ENCODE results near the gene ROCK2. TPM values are rescaled to one million over a fixed set of nuclear protein-coding genes. Genes with fewer than 3 reads are reported as not detected.
A peak's percentile ranks its signal among the peaks of the same experiment; 100 is the strongest.

The ROCK2 gene
- total RNA-seq, 1 donor from 2014 or later = 36.1 TPM

DNA sequence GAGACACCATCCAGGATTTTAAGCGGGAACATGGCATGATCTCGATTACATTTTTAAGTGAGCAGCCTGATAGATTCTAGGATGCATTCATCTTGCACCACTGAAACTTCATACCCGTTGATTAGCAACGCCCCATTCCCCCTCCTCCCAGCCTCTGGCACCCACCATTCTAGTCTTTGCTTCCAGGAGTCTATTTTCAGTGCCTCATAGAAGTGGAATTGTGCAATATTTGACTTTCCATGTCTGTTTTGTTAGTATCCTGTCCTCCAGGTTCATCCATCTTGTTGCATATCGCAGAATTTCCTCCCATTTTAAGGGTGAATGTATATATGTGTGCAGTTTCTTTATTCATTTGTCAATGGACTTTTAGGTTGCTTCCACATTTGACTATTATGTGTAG is 210.1 kb downstream of the ROCK2 start:
- H3K9ac ChIP-seq = no peak overlapping the region
- no peak overlapping the region for H3K4me3 ChIP-seq
- H3K27ac ChIP-seq = no peak overlapping the region
- TF ChIP-seq EZH2phosphoT487 (IDR thresholded peaks at IDR 0.05) (no peak), EZH2 (IDR thresholded peaks at IDR 0.05) (no peak)
- TF ChIP-seq, protein P1, sequence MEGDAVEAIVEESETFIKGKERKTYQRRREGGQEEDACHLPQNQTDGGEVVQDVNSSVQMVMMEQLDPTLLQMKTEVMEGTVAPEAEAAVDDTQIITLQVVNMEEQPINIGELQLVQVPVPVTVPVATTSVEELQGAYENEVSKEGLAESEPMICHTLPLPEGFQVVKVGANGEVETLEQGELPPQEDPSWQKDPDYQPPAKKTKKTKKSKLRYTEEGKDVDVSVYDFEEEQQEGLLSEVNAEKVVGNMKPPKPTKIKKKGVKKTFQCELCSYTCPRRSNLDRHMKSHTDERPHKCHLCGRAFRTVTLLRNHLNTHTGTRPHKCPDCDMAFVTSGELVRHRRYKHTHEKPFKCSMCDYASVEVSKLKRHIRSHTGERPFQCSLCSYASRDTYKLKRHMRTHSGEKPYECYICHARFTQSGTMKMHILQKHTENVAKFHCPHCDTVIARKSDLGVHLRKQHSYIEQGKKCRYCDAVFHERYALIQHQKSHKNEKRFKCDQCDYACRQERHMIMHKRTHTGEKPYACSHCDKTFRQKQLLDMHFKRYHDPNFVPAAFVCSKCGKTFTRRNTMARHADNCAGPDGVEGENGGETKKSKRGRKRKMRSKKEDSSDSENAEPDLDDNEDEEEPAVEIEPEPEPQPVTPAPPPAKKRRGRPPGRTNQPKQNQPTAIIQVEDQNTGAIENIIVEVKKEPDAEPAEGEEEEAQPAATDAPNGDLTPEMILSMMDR (IDR thresholded peaks at IDR 0.05) = no peak
- H3K9me3 ChIP-seq (ENCODE audit: low read depth) = no peaks in the 10 kb centered on the region
- H2AFZ ChIP-seq (replicated peaks) = no peak overlapping the region
- no peak overlapping the region for H3K27ac Mint-ChIP-seq
- H4K20me1 ChIP-seq (ENCODE audit: low read depth) = no peaks in the 10 kb centered on the region
- peaks cover 12% of the 10 kb centered on the region for H3K4me1 ChIP-seq
- peaks cover 19% of the 10 kb centered on the region for H3K27me3 Mint-ChIP-seq (ENCODE audit: insufficient read depth, low read depth)
- peak overlapping the region; percentile 78 for H3K4me3 Mint-ChIP-seq
- H3K4me1 Mint-ChIP-seq = peaks cover 31% of the 10 kb centered on the region
- no peak for DNase-seq (ENCODE audit: low spot score)
- H3K27me3 ChIP-seq = peaks cover 2% of the 10 kb centered on the region
- no peaks in the 10 kb centered on the region for H3K79me2 ChIP-seq (ENCODE audit: low read depth)
- H3K4me2 ChIP-seq = no peak overlapping the region
- peaks cover 9% of the 10 kb centered on the region for H3F3A ChIP-seq (ENCODE audit: low read depth)
- H3K9me3 Mint-ChIP-seq = no peaks in the 10 kb centered on the region
- H3K36me3 Mint-ChIP-seq = no peaks in the 10 kb centered on the region
- H3K36me3 ChIP-seq = no peaks in the 10 kb centered on the region

- Histone ChIP-seq H3K4me3 (no peak overlapping the region), H3F3A (ENCODE audit: low read depth) (peaks cover 9% of the 10 kb centered on the region), H3K27ac (no peak overlapping the region), H4K20me1 (ENCODE audit: low read depth) (no peaks in the 10 kb centered on the region), H3K27me3 (peaks cover 6% of the 10 kb centered on the region), H3K9me3 (ENCODE audit: low read depth) (no peaks in the 10 kb centered on the region), H3K4me1 (peaks cover 12% of the 10 kb centered on the region), H3K79me2 (ENCODE audit: low read depth) (no peaks in the 10 kb centered on the region), H3K36me3 (no peaks in the 10 kb centered on the region), H3K4me2 (peak overlapping the region; percentile 69), H2AFZ (replicated peaks) (peak overlapping the region; percentile 86), H3K9ac (no peak overlapping the region)
- Mint-ChIP-seq H3K9me3 (no peaks in the 10 kb centered on the region), H3K4me1 (peaks cover 31% of the 10 kb centered on the region), H3K4me3 (peak overlapping the region; percentile 78), H3K27me3 (ENCODE audit: insufficient read depth, low read depth) (peaks cover 19% of the 10 kb centered on the region), H3K36me3 (no peaks in the 10 kb centered on the region), H3K27ac (peak overlapping the region; percentile 36)
- DNase-seq (ENCODE audit: low spot score) = no peak
- TF ChIP-seq EZH2phosphoT487 (IDR thresholded peaks at IDR 0.05) (no peak), EZH2 (IDR thresholded peaks at IDR 0.05) (no peak)
- TF ChIP-seq, protein P1 (IDR thresholded peaks at IDR 0.05) = no peak
These were observed 210.5 kb downstream of the ROCK2 start for GRCh38 chr2:11133936-11134320.

- H2AFZ ChIP-seq (replicated peaks) = peak overlapping the region; percentile 86
- H3K9ac ChIP-seq = no peak overlapping the region
- Mint-ChIP-seq H3K4me1 (peaks cover 34% of the 10 kb centered on the region), H3K4me3 (peak overlapping the region; percentile 87), H3K27me3 (ENCODE audit: insufficient read depth, low read depth) (peaks cover 19% of the 10 kb centered on the region), H3K27ac (peak overlapping the region; percentile 98), H3K36me3 (no peaks in the 10 kb centered on the region), H3K9me3 (no peaks in the 10 kb centered on the region)
- peaks cover 12% of the 10 kb centered on the region for H3K4me1 ChIP-seq
- H3K4me3 ChIP-seq = peak overlapping the region; percentile 44
- peak; percentile 76 for DNase-seq (ENCODE audit: low spot score)
- no peak overlapping the region for H3K27ac ChIP-seq
- H3K4me2 ChIP-seq = peak overlapping the region; percentile 69
- H3K27me3 ChIP-seq = peaks cover 11% of the 10 kb centered on the region
- H3K79me2 ChIP-seq (ENCODE audit: low read depth) = no peaks in the 10 kb centered on the region
- no peaks in the 10 kb centered on the region for H4K20me1 ChIP-seq (ENCODE audit: low read depth)
- no peaks in the 10 kb centered on the region for H3K36me3 ChIP-seq
- TF ChIP-seq EZH2 (IDR thresholded peaks at IDR 0.05) = no peak
- TF ChIP-seq, protein P1 (IDR thresholded peaks at IDR 0.05) = no peak
- TF ChIP-seq EZH2phosphoT487 (IDR thresholded peaks at IDR 0.05) = no peak
- H3F3A ChIP-seq (ENCODE audit: low read depth) = peaks cover 9% of the 10 kb centered on the region
- H3K9me3 ChIP-seq (ENCODE audit: low read depth) = no peaks in the 10 kb centered on the region
These were observed 211.0 kb downstream of the ROCK2 start for GRCh38 chr2:11133238-11133935.

Measured in neural progenitor cell (in vitro differentiated cells).